IMR-90 (cell line): ENCODE data around the gene RPN1. TPM values are rescaled to one million over a fixed set of nuclear protein-coding genes. Genes with fewer than 3 reads are reported as not detected.

ENCODE experiments used
- ATAC-seq: fragments of 200-7000 bp; cut with Tn5 transposase; 2 replicates; pipeline ENCODE4 v1.9.1; 2020; ENCODE audit warnings: low read depth, mild to moderate bottlenecking, moderate library complexity
- BruUV-seq: library from RNA; stranded (reverse); fragments of 400-500 nt; replicated peaks from 2 replicates; lab custom pipeline; 2021; lab: Mats Ljungman, UMichigan
- CTCF ChIA-PET: fragments of 300-600 bp; formaldehyde crosslinking; extraction: SDS; loops from one replicate; lab custom pipeline; 2021; ENCODE audit warnings: antibody characterized with exemption; lab: Yijun Ruan, JAX
- POLR2A ChIA-PET: fragments of 300-600 bp; sonication (Branson Sonifier 250); formaldehyde crosslinking; loops from one replicate; lab custom pipeline; 2022; ENCODE audit warnings: antibody characterized with exemption; ENCODE audit not compliant: unreplicated experiment; lab: Charles Lee
- DNase-seq: peaks from one replicate; pipeline ENCODE4 v3.0.0; 2013
- H2AFZ ChIP-seq: replicated peaks from 2 replicates; pipeline ENCODE3; 2013; ENCODE audit warnings: low read length, mild to moderate bottlenecking; ENCODE audit not compliant: poor library complexity
- H2AK5ac ChIP-seq: 2 replicates; pipeline ENCODE4 v1.6.1; 2013; ENCODE audit warnings: low read depth, low read length, inconsistent platforms
- H2AK9ac ChIP-seq: replicated peaks from 2 replicates; pipeline ENCODE3; 2013; ENCODE audit warnings: mild to moderate bottlenecking, low read depth, low read length, moderate library complexity; ENCODE audit not compliant: poor library complexity
- H2BK120ac ChIP-seq: 2 replicates; pipeline ENCODE4 v1.6.1; 2013; ENCODE audit warnings: low read depth, low read length, inconsistent platforms
- H2BK15ac ChIP-seq: 3 replicates; pipeline ENCODE4 v1.6.1; 2013; ENCODE audit warnings: low read depth, low read length, inconsistent platforms
- H2BK20ac ChIP-seq: 2 replicates; pipeline ENCODE4 v1.6.1; 2013; ENCODE audit warnings: low read depth, mild to moderate bottlenecking, inconsistent platforms, low read length, moderate library complexity
- H2BK5ac ChIP-seq: 2 replicates; pipeline ENCODE4 v1.6.1; 2013; ENCODE audit warnings: mild to moderate bottlenecking, low read depth, low read length, inconsistent platforms; ENCODE audit not compliant: poor library complexity, severe bottlenecking
- H3K14ac ChIP-seq: replicated peaks from 2 replicates; pipeline ENCODE4 v1.6.1; 2013; ENCODE audit warnings: low read depth, low read length, inconsistent platforms
- H3K18ac ChIP-seq: 2 replicates; pipeline ENCODE4 v1.6.1; 2013; ENCODE audit warnings: low read depth, low read length, control low read depth
- H3K23ac ChIP-seq: 2 replicates; pipeline ENCODE4 v1.6.1; 2013; ENCODE audit warnings: low read depth, low read length, inconsistent platforms
- H3K27ac ChIP-seq: 2 replicates; pipeline ENCODE4 v1.5.1; 2013; ENCODE audit warnings: mild to moderate bottlenecking, control low read depth, low read length; ENCODE audit not compliant: insufficient read depth
- H3K27me3 ChIP-seq: 2 replicates; pipeline ENCODE4 v1.6.1; 2013; ENCODE audit warnings: low read length; ENCODE audit not compliant: control insufficient read depth, insufficient read depth
- H3K36me3 ChIP-seq: 2 replicates; pipeline ENCODE4 v1.6.1; 2013; ENCODE audit warnings: low read length, mixed read lengths; ENCODE audit not compliant: control insufficient read depth, insufficient read depth
- H3K4ac ChIP-seq: 2 replicates; pipeline ENCODE4 v1.6.1; 2013; ENCODE audit warnings: low read depth, low read length, inconsistent platforms
- H3K4me1 ChIP-seq: 2 replicates; pipeline ENCODE4 v1.6.1; 2013; ENCODE audit warnings: low read length, mixed read lengths; ENCODE audit not compliant: control insufficient read depth, insufficient read depth
- H3K4me2 ChIP-seq: 2 replicates; pipeline ENCODE4 v1.6.1; 2013; ENCODE audit warnings: low read depth, mild to moderate bottlenecking, control low read depth, low read length, moderate library complexity
- H3K4me3 ChIP-seq: 2 replicates; pipeline ENCODE4 v1.5.1; 2013; ENCODE audit warnings: low read depth, mild to moderate bottlenecking, control low read depth, low read length, moderate library complexity; ENCODE audit not compliant: insufficient read depth
- H3K56ac ChIP-seq: 2 replicates; pipeline ENCODE4 v1.6.1; 2013; ENCODE audit warnings: low read length, inconsistent platforms; ENCODE audit not compliant: insufficient read depth; ENCODE audit errors: extremely low read depth
- H3K79me1 ChIP-seq, 2 experiments: 2 replicates each; pipeline ENCODE4 v1.6.1; 2013; ENCODE audit warnings: low read length in 2 of 2, inconsistent platforms in 1 of 2, low read depth in 1 of 2
- H3K9ac ChIP-seq: 2 replicates; pipeline ENCODE4 v1.6.1; 2013; ENCODE audit warnings: low read depth, low read length, control low read depth
- H3K9me1 ChIP-seq: 2 replicates; pipeline ENCODE4 v1.6.1; 2013; ENCODE audit warnings: low read length, inconsistent platforms; ENCODE audit not compliant: insufficient read depth
- H3K9me3 ChIP-seq: 2 replicates; pipeline ENCODE4 v1.6.1; 2013; ENCODE audit warnings: low read length; ENCODE audit not compliant: control insufficient read depth, insufficient read depth
- H4K20me1 ChIP-seq: 2 replicates; pipeline ENCODE4 v1.6.1; 2013; ENCODE audit warnings: low read length, inconsistent platforms; ENCODE audit not compliant: insufficient read depth
- H4K5ac ChIP-seq: 2 replicates; pipeline ENCODE4 v1.6.1; 2013; ENCODE audit warnings: mild to moderate bottlenecking, low read depth, low read length, control low read depth
- H4K8ac ChIP-seq, 2 experiments: 2 replicates each; pipeline ENCODE4 v1.6.1; 2013; ENCODE audit warnings: low read depth in 2 of 2, low read length in 2 of 2, control low read depth in 1 of 2, inconsistent platforms in 1 of 2
- H4K91ac ChIP-seq: 2 replicates; pipeline ENCODE4 v1.6.1; 2013; ENCODE audit warnings: low read depth, low read length, inconsistent platforms; ENCODE audit not compliant: insufficient read depth
- BHLHE40 ChIP-seq: fragments of 150-350 bp; IDR thresholded peaks from 2 replicates; pipeline ENCODE4 v1.6.1; 2016; ENCODE audit warnings: mild to moderate bottlenecking, low read depth, low read length
- CEBPB ChIP-seq: IDR thresholded peaks from 2 replicates; pipeline ENCODE4 v1.6.1; 2012; ENCODE audit warnings: low read depth, low read length, improper control_type of control experiment
- FOS ChIP-seq: fragments of 150-350 bp; IDR thresholded peaks from 2 replicates; pipeline ENCODE4 v1.6.1; 2016; ENCODE audit warnings: low read depth, low read length
- MAFK ChIP-seq: IDR thresholded peaks from 2 replicates; pipeline ENCODE4 v1.6.1; 2012; ENCODE audit warnings: low read depth, low read length, improper control_type of control experiment
- MAZ ChIP-seq: IDR thresholded peaks from 2 replicates; pipeline ENCODE4 v1.6.1; 2012; ENCODE audit warnings: low read depth, mild to moderate bottlenecking, low read length, improper control_type of control experiment, moderate library complexity, borderline replicate concordance
- MXI1 ChIP-seq: IDR thresholded peaks from 2 replicates; pipeline ENCODE4 v1.6.1; 2012; ENCODE audit warnings: low read depth, mild to moderate bottlenecking, low read length, moderate library complexity, borderline replicate concordance
- NFE2L2 ChIP-seq: fragments of 150-350 bp; IDR thresholded peaks from 2 replicates; pipeline ENCODE4 v1.6.1; 2016; ENCODE audit warnings: low read depth, mild to moderate bottlenecking, low read length
- POLR2A ChIP-seq: IDR thresholded peaks from 2 replicates; pipeline ENCODE4 v1.6.1; 2012; ENCODE audit warnings: mild to moderate bottlenecking, low read depth, low read length
- RCOR1 ChIP-seq: IDR thresholded peaks from 2 replicates; pipeline ENCODE4 v1.6.1; 2012; ENCODE audit warnings: mild to moderate bottlenecking, low read length, improper control_type of control experiment; ENCODE audit not compliant: insufficient replicate concordance
- RFX5 ChIP-seq: IDR thresholded peaks from 2 replicates; pipeline ENCODE4 v1.8.0; 2012; ENCODE audit warnings: low read depth, mild to moderate bottlenecking, low read length, moderate library complexity
- SMC3 ChIP-seq: fragments of 150-350 bp; IDR thresholded peaks from 2 replicates; pipeline ENCODE4 v1.6.1; 2016; ENCODE audit warnings: low read depth, mild to moderate bottlenecking, antibody characterized with exemption, low read length, moderate library complexity
- WGBS, 2 experiments: methylation state at CpG; one replicate each; pipeline versions ENCODE4 v1.1.5 to v1.1.7; 2013; ENCODE audit warnings: missing lambda C conversion rate in 2 of 2; ENCODE audit not compliant: insufficient read length in 1 of 2; ENCODE audit errors: extremely low coverage in 2 of 2; 5-methylcytosine and 5-hydroxymethylcytosine counted together
- dilution Hi-C: fragments of 300-500 bp; cut with HindIII; formaldehyde crosslinking; loops from one replicate; pipeline ENCODE4 v1.14.3; 2018; ENCODE audit warnings: low sequenced_read_pairs; ENCODE audit not compliant: unreplicated experiment
- in situ Hi-C: fragments of 300-500 bp; cut with MboI; formaldehyde crosslinking; loops from 3 replicates; pipeline ENCODE4 v1.14.3; 2019; ENCODE audit warnings: low sequenced_read_pairs, inconsistent platforms, mixed read lengths
- intact Hi-C: fragments of 100-400 bp; cut with micrococcal nuclease; formaldehyde crosslinking; loops from 2 replicates; pipeline ENCODE4 v1.10.0; 2022
- polyA plus RNA-seq, 3 experiments: library from polyadenylated mRNA; depleted of rRNA; stranded (reverse); fragments of >200 nt; gene quantifications; 2 replicates each; pipeline ENCODE4 v1.2.3, GENCODE V29; 2012; ENCODE audit warnings: low replicate concordance in 1 of 3
- total RNA-seq: library from RNA; depleted of rRNA; stranded (reverse); fragments of >200 nt; gene quantifications from 2 replicates; pipeline ENCODE4 v1.2.3, GENCODE V29; 2012
- TF ChIP-seq, protein P1 (sequence below): fragments of 150-350 bp; IDR thresholded peaks from 2 replicates; pipeline ENCODE4 v1.6.1; 2016; ENCODE audit warnings: low read depth, mild to moderate bottlenecking, low read length, moderate library complexity, borderline replicate concordance
- TF ChIP-seq, protein P2 (sequence below): fragments of 150-350 bp; IDR thresholded peaks from 2 replicates; pipeline ENCODE4 v1.6.1; 2017; ENCODE audit warnings: mild to moderate bottlenecking, antibody characterized with exemption, low read length, low read depth
- TF ChIP-seq, protein P3 (sequence below): conservative IDR thresholded peaks from 2 replicates; pipeline ENCODE4 v1.5.1; 2012; ENCODE audit warnings: mild to moderate bottlenecking, low read depth, low read length, improper control_type of control experiment

Gene RPN1
- total and polyA plus RNA-seq, 2 of the 4 experiments (the other 2 are of a cell fraction), result 252 to 736 TPM

DNA sequence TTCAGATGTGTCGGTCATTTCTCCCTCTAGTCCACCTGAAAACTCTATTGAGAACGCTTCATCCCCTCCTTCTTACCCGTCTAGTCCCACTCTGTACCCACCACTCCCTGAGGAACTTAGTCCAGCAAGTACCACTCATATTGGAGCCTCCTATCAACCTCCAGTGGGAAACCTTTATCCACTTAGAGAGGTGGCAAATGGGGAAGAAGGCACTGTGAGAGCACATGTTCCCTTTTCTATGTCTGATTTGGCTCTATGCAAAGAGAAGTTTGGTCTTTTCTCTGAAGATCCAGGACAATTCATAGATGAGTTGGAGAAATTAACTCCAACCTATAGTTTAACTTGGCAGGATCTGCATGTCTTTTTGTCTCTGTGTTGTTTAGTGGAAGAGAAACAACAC is 17.0 kb upstream of the RPN1 start:
- Histone ChIP-seq H3K14ac (no peak overlapping the region), H3K4me1 (no peaks in the 10 kb centered on the region), H3K9me3 (peaks cover 3% of the 10 kb centered on the region; the same call in 1 of the 2 replicates), H2BK5ac (no peak overlapping the region), H4K5ac (no peak overlapping the region), H2AFZ (no peak overlapping the region), H3K4me2 (no peak overlapping the region), H3K23ac (no peak overlapping the region), H2BK15ac (no peak overlapping the region), H3K36me3 (no peaks in the 10 kb centered on the region), H3K27me3 (peaks cover 10% of the 10 kb centered on the region), H2BK120ac (no peak overlapping the region), H3K56ac (no peak overlapping the region), H2AK5ac (no peak overlapping the region), H3K9ac (no peak overlapping the region), H2BK20ac (no peak overlapping the region), H3K79me1 (no peaks in the 10 kb centered on the region), H3K18ac (no peak overlapping the region), H3K27ac (no peak overlapping the region), H2AK9ac (no peak overlapping the region), H3K9me1 (no peaks in the 10 kb centered on the region), H4K8ac (no peak overlapping the region), H4K20me1 (no peaks in the 10 kb centered on the region), H3K4me3 (no peak overlapping the region), H4K91ac (no peak overlapping the region), H3K4ac (no peak overlapping the region)
- CTCF ChIA-PET, result no interaction called here
- dilution Hi-C loops (no loop called here), intact Hi-C loops (no loop called here), in situ Hi-C loops (no loop called here)
- TF ChIP-seq, protein P1, sequence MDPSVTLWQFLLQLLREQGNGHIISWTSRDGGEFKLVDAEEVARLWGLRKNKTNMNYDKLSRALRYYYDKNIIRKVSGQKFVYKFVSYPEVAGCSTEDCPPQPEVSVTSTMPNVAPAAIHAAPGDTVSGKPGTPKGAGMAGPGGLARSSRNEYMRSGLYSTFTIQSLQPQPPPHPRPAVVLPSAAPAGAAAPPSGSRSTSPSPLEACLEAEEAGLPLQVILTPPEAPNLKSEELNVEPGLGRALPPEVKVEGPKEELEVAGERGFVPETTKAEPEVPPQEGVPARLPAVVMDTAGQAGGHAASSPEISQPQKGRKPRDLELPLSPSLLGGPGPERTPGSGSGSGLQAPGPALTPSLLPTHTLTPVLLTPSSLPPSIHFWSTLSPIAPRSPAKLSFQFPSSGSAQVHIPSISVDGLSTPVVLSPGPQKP, result no peak
- TF ChIP-seq MAZ, result no peak
- TF ChIP-seq, protein P2, sequence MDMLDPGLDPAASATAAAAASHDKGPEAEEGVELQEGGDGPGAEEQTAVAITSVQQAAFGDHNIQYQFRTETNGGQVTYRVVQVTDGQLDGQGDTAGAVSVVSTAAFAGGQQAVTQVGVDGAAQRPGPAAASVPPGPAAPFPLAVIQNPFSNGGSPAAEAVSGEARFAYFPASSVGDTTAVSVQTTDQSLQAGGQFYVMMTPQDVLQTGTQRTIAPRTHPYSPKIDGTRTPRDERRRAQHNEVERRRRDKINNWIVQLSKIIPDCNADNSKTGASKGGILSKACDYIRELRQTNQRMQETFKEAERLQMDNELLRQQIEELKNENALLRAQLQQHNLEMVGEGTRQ, result no peak
- no peak for TF ChIP-seq FOS
- TF ChIP-seq, protein P3, sequence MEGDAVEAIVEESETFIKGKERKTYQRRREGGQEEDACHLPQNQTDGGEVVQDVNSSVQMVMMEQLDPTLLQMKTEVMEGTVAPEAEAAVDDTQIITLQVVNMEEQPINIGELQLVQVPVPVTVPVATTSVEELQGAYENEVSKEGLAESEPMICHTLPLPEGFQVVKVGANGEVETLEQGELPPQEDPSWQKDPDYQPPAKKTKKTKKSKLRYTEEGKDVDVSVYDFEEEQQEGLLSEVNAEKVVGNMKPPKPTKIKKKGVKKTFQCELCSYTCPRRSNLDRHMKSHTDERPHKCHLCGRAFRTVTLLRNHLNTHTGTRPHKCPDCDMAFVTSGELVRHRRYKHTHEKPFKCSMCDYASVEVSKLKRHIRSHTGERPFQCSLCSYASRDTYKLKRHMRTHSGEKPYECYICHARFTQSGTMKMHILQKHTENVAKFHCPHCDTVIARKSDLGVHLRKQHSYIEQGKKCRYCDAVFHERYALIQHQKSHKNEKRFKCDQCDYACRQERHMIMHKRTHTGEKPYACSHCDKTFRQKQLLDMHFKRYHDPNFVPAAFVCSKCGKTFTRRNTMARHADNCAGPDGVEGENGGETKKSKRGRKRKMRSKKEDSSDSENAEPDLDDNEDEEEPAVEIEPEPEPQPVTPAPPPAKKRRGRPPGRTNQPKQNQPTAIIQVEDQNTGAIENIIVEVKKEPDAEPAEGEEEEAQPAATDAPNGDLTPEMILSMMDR, result no peak
- TF ChIP-seq NFE2L2, result no peak
- TF ChIP-seq MXI1, result no peak
- TF ChIP-seq POLR2A, result no peak
- TF ChIP-seq BHLHE40, result no peak
- TF ChIP-seq SMC3, result no peak
- no peak for TF ChIP-seq MAFK
- TF ChIP-seq RCOR1, result no peak
- TF ChIP-seq CEBPB, result no peak
- TF ChIP-seq RFX5, result no peak
- no TSS peak for BruUV-seq
- ATAC-seq, result no peak
- POLR2A ChIA-PET, result no interaction called here
- no peak for DNase-seq
- 80% methylated on average over 1 of the region's 3 CpGs; no CpG with 5 or more reads in 1 of the 2 experiments for WGBS, 2 experiments
